ENCODE results near the gene LRRTM4. TPM values are rescaled to one million over a fixed set of nuclear protein-coding genes. Genes with fewer than 3 reads are reported as not detected.

Gene LRRTM4
- total RNA-seq, 2 donors from 2014 or later, result not detected

GRCh38 chr2:76958749-76959148 lies 563.4 kb downstream of the LRRTM4 start:
- no peak for DNase-seq
- Mint-ChIP-seq H3K4me1 (no peaks in the 10 kb centered on the region), H3K4me3 (no peak overlapping the region), H3K27me3 (no peaks in the 10 kb centered on the region), H3K27ac (no peak overlapping the region), H3K36me3 (ENCODE audit: low read depth) (no peaks in the 10 kb centered on the region)
- no peak for ATAC-seq
- H3K9me3 ChIP-seq (ENCODE audit: control insufficient read depth, low read length, poor library complexity, severe bottlenecking), result no peaks in the 10 kb centered on the region

DNA sequence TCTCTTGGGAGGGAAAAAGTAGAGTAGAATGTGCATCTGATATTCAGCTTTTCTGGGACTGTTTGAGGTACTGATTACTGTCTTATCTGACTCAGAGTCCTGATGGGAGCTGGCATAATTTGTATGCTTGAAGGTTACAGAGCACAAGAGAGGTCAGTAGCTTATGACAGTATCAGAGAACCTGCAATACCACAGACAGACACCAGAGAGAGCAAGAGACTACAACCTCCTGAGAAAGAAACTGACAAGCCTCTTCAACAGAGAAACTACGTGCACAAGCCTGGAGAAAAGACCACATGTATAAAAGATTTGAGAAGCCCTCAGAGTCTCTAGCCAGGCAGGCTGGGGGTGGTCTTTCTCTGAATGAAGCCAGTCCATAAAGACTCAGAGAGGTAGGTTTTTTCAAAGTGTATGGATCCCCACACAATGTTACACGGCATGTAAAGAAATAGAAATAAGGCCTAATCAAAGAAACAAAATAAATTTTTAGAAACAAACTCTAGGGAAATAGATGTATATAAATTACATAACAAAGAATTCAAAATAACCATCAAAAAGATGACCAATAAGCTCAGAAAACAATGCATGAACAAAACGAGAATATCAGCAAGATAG lies 568.3 kb downstream of the LRRTM4 start:
- Mint-ChIP-seq H3K27me3 (no peaks in the 10 kb centered on the region), H3K27ac (no peak overlapping the region), H3K4me3 (no peak overlapping the region), H3K36me3 (ENCODE audit: low read depth) (no peaks in the 10 kb centered on the region), H3K4me1 (no peaks in the 10 kb centered on the region)
- DNase-seq (no peak), ATAC-seq (no peak)
- no peaks in the 10 kb centered on the region for H3K9me3 ChIP-seq (ENCODE audit: control insufficient read depth, low read length, poor library complexity, severe bottlenecking)

DNA sequence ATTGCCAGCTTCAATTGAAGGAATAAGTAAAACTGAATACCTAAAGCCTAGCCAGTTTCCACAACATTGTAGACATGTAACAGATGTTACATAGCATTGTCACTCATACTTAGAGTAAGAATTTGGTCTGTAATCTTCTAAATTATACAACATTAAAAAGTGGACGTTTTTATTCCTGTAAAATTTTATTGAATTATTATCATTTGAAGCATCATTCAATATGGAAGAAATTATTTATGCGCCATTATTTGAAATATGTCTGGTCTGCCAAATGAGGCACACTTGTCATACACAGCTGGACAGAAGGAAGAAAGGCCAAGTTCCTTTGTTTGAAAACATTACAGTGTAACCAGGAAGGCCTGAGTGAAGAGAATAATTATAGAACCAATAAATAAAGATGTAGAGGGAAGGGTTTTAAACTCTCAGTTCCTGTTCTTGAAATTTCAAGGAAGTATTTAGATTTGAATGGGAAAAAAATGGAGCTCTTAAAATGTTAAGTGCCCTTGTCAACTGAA lies 575.5 kb downstream of the LRRTM4 start:
- H3K4me3 Mint-ChIP-seq, result no peak overlapping the region
- H3K36me3 Mint-ChIP-seq (ENCODE audit: low read depth), result no peaks in the 10 kb centered on the region
- H3K4me1 Mint-ChIP-seq, result no peaks in the 10 kb centered on the region
- H3K27ac Mint-ChIP-seq, result no peak overlapping the region
- no peaks in the 10 kb centered on the region for H3K27me3 Mint-ChIP-seq
- no peaks in the 10 kb centered on the region for H3K9me3 ChIP-seq (ENCODE audit: control insufficient read depth, low read length, poor library complexity, severe bottlenecking)
- DNase-seq, result no peak
- no peak for ATAC-seq

- Mint-ChIP-seq H3K4me1 (no peaks in the 10 kb centered on the region), H3K36me3 (ENCODE audit: low read depth) (no peaks in the 10 kb centered on the region), H3K27me3 (no peaks in the 10 kb centered on the region), H3K27ac (no peak overlapping the region), H3K4me3 (no peak overlapping the region)
- no peaks in the 10 kb centered on the region for H3K9me3 ChIP-seq (ENCODE audit: control insufficient read depth, low read length, poor library complexity, severe bottlenecking)
- DNase-seq (no peak), ATAC-seq (no peak)
Measured at GRCh38 chr2:76940559-76940958, 581.6 kb downstream of the LRRTM4 start.

GRCh38 chr2:76938153-76938552 lies 584.0 kb downstream of the LRRTM4 start:
- H3K9me3 ChIP-seq (ENCODE audit: control insufficient read depth, low read length, poor library complexity, severe bottlenecking), result no peaks in the 10 kb centered on the region
- no peak for DNase-seq
- no peaks in the 10 kb centered on the region for H3K4me1 Mint-ChIP-seq
- H3K4me3 Mint-ChIP-seq, result no peak overlapping the region
- no peak for ATAC-seq
- H3K36me3 Mint-ChIP-seq (ENCODE audit: low read depth), result no peaks in the 10 kb centered on the region
- H3K27me3 Mint-ChIP-seq, result no peaks in the 10 kb centered on the region
- no peak overlapping the region for H3K27ac Mint-ChIP-seq

DNA sequence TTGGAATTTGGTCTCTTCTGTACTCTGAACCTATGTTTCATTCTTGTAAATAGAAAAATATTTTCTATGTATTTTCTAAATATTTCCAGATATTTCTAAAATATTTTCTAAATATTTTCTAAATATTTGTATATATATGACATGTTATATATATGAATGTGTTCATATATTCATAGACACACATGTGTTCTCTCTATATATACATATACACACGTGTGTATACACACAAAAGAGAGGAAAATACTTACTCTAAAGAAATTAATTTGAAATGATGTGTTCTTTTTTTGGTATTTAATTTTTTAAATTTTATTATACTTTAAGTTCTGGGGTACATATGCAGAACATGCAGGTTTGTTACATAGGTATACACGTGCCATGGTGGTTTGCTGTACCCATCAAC lies 589.6 kb downstream of the LRRTM4 start:
- H3K36me3 Mint-ChIP-seq (ENCODE audit: low read depth), result no peaks in the 10 kb centered on the region
- no peaks in the 10 kb centered on the region for H3K9me3 ChIP-seq (ENCODE audit: control insufficient read depth, low read length, poor library complexity, severe bottlenecking)
- H3K27me3 Mint-ChIP-seq, result no peaks in the 10 kb centered on the region
- DNase-seq, result no peak
- H3K4me3 Mint-ChIP-seq, result no peak overlapping the region
- ATAC-seq, result no peak
- H3K4me1 Mint-ChIP-seq, result no peaks in the 10 kb centered on the region
- H3K27ac Mint-ChIP-seq, result no peak overlapping the region

DNA sequence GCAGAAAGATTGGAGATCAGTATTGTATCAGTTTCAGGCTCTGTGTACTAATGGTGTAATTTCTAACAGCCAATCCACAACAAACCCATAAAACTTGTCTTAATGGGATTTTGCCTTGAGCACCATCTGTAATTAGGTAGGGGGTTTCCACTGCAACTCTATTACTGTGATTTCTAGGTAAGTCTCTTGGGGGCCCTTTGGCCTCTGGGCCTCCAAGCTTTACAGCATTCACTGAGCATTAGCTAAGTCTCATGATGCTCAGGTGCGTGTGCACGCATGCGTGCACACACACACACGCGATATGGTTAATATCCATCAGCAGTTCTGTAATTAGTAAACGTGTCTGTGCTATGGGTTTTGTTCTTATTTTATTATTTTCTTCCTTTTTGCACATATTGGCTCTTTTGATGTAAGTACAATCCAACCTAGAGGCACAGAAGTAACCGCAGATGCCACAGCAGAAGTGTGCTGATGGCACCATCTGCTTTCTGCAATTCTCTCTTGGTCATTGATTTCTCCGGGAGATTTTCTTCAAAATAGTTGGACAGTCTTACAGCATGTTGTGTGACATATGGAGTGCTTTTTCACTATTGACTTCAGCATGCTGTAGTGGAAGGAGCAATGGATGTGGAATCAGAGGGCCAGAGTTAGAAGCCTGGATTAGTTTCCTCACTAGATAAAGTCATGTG lies 592.0 kb downstream of the LRRTM4 start:
- H3K27me3 Mint-ChIP-seq, result no peaks in the 10 kb centered on the region
- no peaks in the 10 kb centered on the region for H3K9me3 ChIP-seq (ENCODE audit: control insufficient read depth, low read length, poor library complexity, severe bottlenecking)
- no peak overlapping the region for H3K27ac Mint-ChIP-seq
- H3K36me3 Mint-ChIP-seq (ENCODE audit: low read depth), result no peaks in the 10 kb centered on the region
- ATAC-seq, result no peak
- H3K4me3 Mint-ChIP-seq, result no peak overlapping the region
- DNase-seq, result no peak
- H3K4me1 Mint-ChIP-seq, result no peaks in the 10 kb centered on the region

- Mint-ChIP-seq H3K27ac (no peak overlapping the region), H3K4me3 (no peak overlapping the region), H3K27me3 (no peaks in the 10 kb centered on the region)
Measured at GRCh38 chr2:76928026-76928425, 594.1 kb downstream of the LRRTM4 start.

DNA sequence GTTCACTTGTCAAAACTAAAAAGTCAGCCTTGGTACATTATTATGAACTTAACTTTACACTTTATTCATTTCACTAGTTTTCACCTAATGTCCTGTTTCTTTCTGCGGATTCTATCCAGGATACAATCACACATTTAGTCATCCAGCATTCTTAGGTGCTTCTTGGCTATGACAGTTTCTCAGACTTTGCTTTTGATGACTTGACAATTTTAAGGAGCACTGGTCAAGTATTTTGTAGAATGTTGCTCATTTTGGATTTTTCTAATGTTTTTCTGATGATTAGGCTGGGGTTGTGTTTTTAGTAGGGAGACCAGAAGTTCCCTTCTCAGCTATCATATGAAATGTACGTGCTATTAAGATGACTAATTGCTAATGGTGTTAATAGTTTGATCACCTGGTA lies 601.2 kb downstream of the LRRTM4 start:
- Mint-ChIP-seq H3K4me1 (no peaks in the 10 kb centered on the region), H3K27me3 (no peaks in the 10 kb centered on the region)

More at GRCh38 chr2:76928026-76928425, 594.1 kb downstream of the LRRTM4 start:
- H3K9me3 ChIP-seq (ENCODE audit: control insufficient read depth, low read length, poor library complexity, severe bottlenecking), result no peaks in the 10 kb centered on the region
- DNase-seq (no peak), ATAC-seq (no peak)
- Mint-ChIP-seq H3K4me1 (no peaks in the 10 kb centered on the region), H3K36me3 (ENCODE audit: low read depth) (no peaks in the 10 kb centered on the region)

DNA sequence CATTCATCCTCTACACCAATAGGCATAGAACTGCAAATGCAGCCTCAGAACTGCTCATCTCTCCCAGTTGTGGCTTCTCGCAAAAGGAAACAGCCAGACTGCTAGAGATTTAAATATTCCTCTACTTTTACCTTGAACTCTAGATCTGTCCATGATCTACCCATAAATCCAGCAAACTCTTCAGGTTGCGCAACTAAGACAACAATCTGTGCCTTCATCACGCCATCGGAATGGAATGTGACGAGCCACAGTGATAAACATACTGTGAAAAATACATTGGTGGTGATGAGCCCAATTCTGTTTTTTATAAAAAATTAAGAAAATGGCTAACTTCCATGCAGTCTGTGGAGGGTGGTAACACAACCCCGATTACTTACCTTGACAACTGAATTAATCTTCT lies 626.7 kb downstream of the LRRTM4 start:
- H3K27ac Mint-ChIP-seq, result no peak overlapping the region
- no peaks in the 10 kb centered on the region for H3K27me3 Mint-ChIP-seq
- no peaks in the 10 kb centered on the region for H3K4me1 Mint-ChIP-seq
- DNase-seq, result no peak
- H3K9me3 ChIP-seq (ENCODE audit: control insufficient read depth, low read length, poor library complexity, severe bottlenecking), result no peaks in the 10 kb centered on the region
- no peak overlapping the region for H3K4me3 Mint-ChIP-seq
- no peak for ATAC-seq
- no peaks in the 10 kb centered on the region for H3K36me3 Mint-ChIP-seq (ENCODE audit: low read depth)

More for the DNA sequence above, 601.2 kb downstream of the LRRTM4 start:
- Mint-ChIP-seq H3K36me3 (ENCODE audit: low read depth) (no peaks in the 10 kb centered on the region), H3K4me3 (no peak overlapping the region), H3K27ac (no peak overlapping the region)
- ATAC-seq (no peak), DNase-seq (no peak)
- no peaks in the 10 kb centered on the region for H3K9me3 ChIP-seq (ENCODE audit: control insufficient read depth, low read length, poor library complexity, severe bottlenecking)

GRCh38 chr2:76870581-76870980 lies 651.6 kb downstream of the LRRTM4 start:
- Mint-ChIP-seq H3K27me3 (no peaks in the 10 kb centered on the region), H3K36me3 (ENCODE audit: low read depth) (no peaks in the 10 kb centered on the region), H3K27ac (no peak overlapping the region), H3K4me1 (no peaks in the 10 kb centered on the region), H3K4me3 (no peak overlapping the region)
- DNase-seq, result no peak
- ATAC-seq, result no peak
- H3K9me3 ChIP-seq (ENCODE audit: control insufficient read depth, low read length, poor library complexity, severe bottlenecking), result no peaks in the 10 kb centered on the region

- H3K36me3 Mint-ChIP-seq (ENCODE audit: low read depth), result no peaks in the 10 kb centered on the region
- ATAC-seq (no peak), DNase-seq (no peak)
- no peaks in the 10 kb centered on the region for H3K4me1 Mint-ChIP-seq
- no peaks in the 10 kb centered on the region for H3K27me3 Mint-ChIP-seq
- no peak overlapping the region for H3K27ac Mint-ChIP-seq
- no peak overlapping the region for H3K4me3 Mint-ChIP-seq
- H3K9me3 ChIP-seq (ENCODE audit: control insufficient read depth, low read length, poor library complexity, severe bottlenecking), result no peaks in the 10 kb centered on the region
Measured at GRCh38 chr2:76870011-76870410, 652.2 kb downstream of the LRRTM4 start.

- no peaks in the 10 kb centered on the region for H3K27me3 Mint-ChIP-seq
- no peak overlapping the region for H3K4me3 Mint-ChIP-seq
- no peak for ATAC-seq
- DNase-seq, result no peak
- H3K4me1 Mint-ChIP-seq, result no peaks in the 10 kb centered on the region
- H3K36me3 Mint-ChIP-seq (ENCODE audit: low read depth), result no peaks in the 10 kb centered on the region
- no peak overlapping the region for H3K27ac Mint-ChIP-seq
- no peaks in the 10 kb centered on the region for H3K9me3 ChIP-seq (ENCODE audit: control insufficient read depth, low read length, poor library complexity, severe bottlenecking)
Measured at GRCh38 chr2:76867854-76868253, 654.3 kb downstream of the LRRTM4 start.

DNA sequence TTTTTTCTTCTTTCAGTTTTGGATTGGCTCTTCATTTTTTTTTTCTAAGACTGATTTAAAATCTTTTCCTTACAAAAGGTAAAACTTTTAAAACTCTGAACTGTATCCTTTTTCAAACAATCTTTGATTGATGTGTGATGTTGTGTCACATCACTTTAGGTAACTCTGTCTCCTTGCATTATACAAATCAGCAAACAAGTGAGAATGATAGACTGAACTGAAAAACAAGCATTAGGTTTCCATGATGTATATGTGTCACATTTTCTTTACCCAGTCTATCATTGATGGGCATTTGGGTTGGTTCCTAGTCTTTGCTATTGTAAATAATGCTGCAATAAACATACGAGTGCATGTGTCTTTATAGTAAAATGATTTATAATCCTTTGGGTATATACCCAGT lies 655.7 kb downstream of the LRRTM4 start:
- no peaks in the 10 kb centered on the region for H3K36me3 Mint-ChIP-seq (ENCODE audit: low read depth)
- H3K27me3 Mint-ChIP-seq, result no peaks in the 10 kb centered on the region
- H3K9me3 ChIP-seq (ENCODE audit: control insufficient read depth, low read length, poor library complexity, severe bottlenecking), result no peaks in the 10 kb centered on the region
- no peak for DNase-seq
- H3K27ac Mint-ChIP-seq, result no peak overlapping the region
- no peak overlapping the region for H3K4me3 Mint-ChIP-seq
- ATAC-seq, result no peak
- H3K4me1 Mint-ChIP-seq, result no peaks in the 10 kb centered on the region

All from T-helper 17 cell (primary cell).